Activated CD4-positive, alpha-beta T cell treated with anti-CD3 and anti-CD28 coated beads, Interleukin-2, amount 10 ng/mL, durations not matched to agents 24 days and 14 days (primary cell): ENCODE measurements around the gene STK38L. TPM values are rescaled to one million over a fixed set of nuclear protein-coding genes. Genes with fewer than 3 reads are reported as not detected.

Source experiments
- total RNA-seq: library from RNA; stranded (reverse); gene quantifications from 2 replicates; pipeline ENCODE4 v1.2.3, GENCODE V29; 2022

The STK38L gene
- total RNA-seq, 1 donor from 2014 or later, result 22.8 TPM

Other genes starting within 250 kb of the STK38L start
- gene TM7SF3, start 229.9 kb upstream of the STK38L start, total RNA-seq, result 44.0 and 51.6 TPM in 2 replicates
- gene MED21, start 221.7 kb upstream of the STK38L start, total RNA-seq, result 29.5 and 31.9 TPM in 2 replicates
- not detected in 2 replicates for gene C12orf71, start 161.7 kb upstream of the STK38L start, total RNA-seq
- gene BMAL2, start 88.5 kb downstream of the STK38L start, total RNA-seq, result 55.9 and 58.8 TPM in 2 replicates
- 1.1 and 1.4 TPM in 2 replicates for gene SMCO2, start 202.4 kb downstream of the STK38L start, total RNA-seq